GM18868 (cell line): ENCODE results near the gene MKNK1.
A peak's percentile ranks its signal among the peaks of the same experiment; 100 is the strongest.

ENCODE experiments used
- ATAC-seq: cut with Tn5 transposase; IDR thresholded peaks from one replicate; pipeline ENCODE4 v1.9.1; 2021; ENCODE audit warnings: mild to moderate bottlenecking, moderate library complexity; ENCODE audit not compliant: unreplicated experiment

Gene MKNK1

DNA sequence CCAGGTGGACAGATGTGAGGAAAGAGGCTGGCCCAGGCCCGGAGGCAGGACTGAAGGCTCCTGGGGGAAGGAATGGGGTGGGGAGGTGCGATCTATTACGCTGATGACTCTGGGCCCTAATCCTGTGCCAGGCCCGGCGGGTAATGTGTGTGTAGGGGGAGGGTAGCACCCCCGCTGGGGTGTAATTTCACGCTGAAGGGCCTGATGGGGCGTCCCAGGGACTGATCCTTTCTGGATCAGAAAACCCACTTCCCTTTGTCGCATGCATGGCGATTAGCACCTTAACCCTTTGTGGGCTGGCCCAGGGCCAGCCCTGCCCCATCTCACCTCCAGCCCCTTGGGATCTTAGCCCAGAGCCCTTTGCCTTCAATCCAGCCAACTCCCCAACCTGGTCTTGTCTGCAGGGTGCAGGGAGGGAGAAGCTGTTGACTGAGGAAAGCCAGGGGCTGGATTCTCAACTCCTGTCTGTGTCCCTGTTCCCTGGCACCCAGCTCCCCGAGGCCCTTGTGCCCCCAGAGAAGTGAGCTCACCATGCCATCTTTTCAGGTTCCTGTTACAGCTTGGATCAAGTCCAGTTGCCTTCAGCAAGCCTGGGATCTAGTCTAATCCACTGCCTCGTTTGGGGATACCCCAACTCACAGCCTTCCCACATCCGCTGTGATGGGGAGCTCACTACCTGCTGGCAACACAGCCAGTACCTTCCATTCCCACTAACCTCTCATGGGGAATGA lies 78.7 kb downstream of the MKNK1 start:
- ATAC-seq: no peak

DNA sequence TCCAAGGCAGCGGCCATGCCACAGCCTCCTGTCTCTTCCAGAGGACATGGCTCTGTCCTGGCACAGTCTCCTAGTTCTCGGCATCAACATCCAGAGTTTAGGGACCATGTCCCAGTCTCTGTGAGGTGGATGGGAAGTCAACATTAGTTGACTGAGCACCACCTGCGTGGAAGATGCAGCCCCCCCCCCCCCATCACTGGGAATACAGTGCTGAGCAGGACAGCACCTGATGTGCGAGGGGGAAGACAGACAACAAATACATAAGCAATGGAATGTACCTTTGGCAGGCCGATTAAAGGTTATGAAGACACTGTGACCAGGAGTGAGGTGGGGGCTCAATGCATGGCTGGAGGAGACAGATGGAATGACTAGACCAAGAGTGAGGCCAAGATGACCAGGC lies 79.2 kb downstream of the MKNK1 start:
- ATAC-seq: no peak

DNA sequence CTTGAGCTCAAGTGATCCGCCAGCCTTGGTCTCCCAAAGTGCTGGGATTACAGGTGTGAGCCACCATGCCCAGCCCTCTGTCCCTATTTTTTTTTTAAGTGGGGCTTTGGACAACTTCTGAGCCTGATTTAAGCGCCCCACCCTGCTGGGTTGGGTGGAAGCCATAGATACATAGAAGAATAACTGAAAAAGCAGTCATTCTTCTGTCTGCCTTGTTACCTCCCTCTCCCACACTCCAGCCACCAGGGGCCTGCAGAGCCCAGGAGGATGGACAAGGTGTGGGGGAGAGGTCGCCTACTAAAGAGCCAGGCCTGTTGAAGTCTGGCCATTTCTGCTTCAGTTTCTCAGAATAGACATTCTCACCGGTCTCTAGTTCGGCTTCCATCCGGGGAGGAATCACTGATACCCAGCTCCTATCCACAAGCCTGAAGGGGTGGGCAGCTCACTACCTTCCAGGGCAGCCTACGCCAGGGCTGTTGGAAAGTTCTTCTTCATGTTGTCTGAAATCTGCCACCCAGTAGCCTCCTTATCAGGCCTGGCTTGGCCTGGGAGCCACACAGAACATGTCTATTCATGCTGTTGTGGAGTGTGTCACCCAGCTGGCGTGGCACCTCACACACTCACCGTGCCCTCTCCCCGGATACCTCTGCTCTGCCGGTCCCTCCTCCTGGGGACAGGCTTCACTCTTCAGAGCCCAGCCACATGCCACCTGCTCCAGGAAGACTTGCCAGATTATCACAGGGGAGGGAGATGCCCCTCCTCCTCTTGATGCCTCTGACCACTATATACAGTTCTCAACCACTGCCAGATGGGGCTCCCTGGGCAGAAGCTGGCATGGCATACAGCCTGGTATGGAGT lies 80.3 kb downstream of the MKNK1 start:
- no peak for ATAC-seq

DNA sequence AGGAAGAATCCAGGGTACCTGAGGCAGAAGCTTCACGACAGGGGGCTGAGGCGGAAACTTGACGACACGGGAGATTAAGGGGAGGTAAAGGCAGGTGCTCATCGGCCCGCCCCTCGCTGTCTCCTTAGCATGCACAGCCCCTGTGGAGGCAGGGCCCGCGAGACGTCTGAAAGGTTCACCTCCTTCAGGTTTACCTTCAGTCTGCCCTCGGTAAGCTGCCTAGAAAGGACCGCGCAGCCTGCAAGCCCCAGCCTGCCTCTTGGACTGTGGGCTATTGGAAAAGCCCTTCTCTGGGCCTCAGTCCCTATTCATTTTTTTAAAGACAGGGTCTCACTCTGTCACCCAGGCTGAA lies 81.1 kb downstream of the MKNK1 start:
- ATAC-seq: no peak

DNA sequence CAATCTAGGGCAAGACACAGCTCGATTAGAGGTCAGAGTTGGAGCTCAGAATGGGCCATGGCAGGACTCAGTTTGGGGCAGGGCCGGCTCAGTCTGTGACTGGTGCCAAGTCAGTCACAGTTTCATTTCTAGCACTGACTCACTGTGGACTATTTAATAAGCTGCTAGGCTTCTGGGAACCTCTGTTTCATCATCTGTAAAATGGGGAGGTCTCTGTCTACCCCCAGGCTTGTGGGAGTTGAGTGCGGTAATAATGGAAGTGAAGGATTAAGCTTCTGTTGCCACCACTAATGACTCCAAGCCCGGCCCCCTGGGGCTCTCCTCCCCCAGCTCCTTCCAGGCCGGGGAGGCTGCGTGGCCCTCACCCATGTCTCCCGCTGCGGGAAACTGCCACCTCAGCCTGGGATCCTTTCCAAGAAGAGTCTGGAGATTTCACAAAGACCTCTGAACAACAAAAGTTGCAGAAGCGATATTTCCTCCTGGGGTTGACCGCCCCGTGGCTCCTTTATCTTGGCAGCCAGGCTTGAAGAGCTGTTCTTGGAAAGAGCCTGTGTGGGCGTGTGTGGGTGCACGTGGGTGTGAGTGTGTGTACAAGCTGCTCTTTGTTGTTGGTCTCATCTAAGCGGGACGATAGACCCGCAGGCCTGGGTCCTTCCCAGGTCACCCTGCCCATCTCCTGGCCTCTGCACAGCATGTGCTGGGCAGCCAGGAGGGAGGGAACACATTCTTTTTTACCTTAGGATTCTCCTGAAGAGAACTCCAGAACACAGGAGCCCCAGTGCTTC lies 81.7 kb downstream of the MKNK1 start:
- ATAC-seq: peak; percentile 74

DNA sequence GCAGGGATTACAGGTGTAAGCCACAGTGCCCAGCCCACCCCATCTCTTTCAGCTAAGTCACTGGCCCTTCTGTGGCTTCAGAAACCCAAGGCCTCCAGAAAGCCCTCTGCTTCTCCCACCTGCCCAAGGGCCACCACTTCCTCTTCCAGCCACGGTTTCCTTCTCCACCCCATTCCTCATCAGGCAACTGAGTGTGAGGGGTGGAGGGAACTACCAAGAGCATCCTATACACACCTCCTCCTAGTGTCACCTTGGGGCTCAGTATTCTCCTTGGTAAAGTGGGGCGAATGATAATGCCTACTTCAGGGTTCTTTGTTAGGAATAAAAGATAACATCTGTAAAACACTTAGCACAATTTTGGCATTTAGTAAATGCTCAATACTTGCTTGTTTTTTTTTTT lies 82.7 kb downstream of the MKNK1 start:
- ATAC-seq: no peak

DNA sequence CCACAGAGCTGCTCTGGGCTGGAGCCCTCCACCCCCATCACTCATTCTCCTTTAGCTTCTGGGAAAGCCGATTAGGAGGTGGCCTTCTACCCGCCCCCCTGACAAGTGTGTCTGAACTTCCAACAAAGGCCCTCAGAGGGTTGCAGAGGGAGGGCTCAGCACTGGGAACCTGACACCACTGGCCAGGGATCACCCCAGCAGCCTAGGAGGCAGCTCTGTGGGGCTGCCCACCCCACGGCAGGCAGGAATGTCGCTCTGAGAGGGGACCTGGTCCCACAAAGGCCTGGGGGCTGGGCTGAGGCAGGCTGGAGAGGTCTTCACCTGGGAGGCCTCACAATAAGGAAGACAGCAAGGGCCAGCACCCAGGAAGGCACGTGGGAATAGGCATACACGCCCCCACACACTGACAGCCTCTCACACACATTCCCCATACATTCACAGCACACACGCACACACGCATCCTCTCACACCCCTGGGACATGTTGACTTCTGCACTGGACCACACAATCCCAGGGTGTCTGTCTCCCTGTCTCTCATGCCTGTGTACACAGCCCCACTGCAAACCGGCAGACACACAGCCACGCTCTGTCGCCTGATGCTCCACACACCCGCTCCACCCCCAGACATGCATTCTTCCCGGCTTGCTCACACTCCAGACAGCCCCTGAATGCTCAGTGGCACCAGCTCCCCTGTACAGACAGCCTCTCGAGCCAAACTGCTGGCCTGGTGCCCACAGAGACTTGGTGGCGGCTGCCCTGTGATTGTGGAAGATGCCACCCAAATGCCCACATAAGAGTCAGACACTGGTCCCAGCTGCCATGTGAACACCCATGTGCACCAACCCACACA lies 83.8 kb downstream of the MKNK1 start:
- no peak for ATAC-seq

DNA sequence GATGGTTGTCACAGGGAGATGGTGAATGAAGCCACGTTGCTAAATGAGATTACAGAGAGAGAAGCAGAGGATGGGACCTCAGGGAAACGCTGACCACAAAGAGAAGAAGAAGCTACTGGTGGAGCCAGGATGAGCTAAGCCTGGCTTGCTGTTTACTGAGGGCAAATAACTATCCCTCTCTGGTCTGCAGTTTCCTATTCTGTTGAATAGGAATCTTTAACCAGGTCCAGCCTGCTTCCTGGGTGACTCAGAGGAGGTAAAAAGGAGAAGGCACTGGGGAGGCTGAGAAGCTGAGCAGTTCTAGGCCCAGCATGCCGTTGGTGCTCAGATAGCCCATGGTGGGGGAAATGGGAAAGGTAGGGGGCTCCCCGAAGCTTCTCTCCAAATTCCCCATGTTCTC lies 84.9 kb downstream of the MKNK1 start:
- no peak for ATAC-seq

DNA sequence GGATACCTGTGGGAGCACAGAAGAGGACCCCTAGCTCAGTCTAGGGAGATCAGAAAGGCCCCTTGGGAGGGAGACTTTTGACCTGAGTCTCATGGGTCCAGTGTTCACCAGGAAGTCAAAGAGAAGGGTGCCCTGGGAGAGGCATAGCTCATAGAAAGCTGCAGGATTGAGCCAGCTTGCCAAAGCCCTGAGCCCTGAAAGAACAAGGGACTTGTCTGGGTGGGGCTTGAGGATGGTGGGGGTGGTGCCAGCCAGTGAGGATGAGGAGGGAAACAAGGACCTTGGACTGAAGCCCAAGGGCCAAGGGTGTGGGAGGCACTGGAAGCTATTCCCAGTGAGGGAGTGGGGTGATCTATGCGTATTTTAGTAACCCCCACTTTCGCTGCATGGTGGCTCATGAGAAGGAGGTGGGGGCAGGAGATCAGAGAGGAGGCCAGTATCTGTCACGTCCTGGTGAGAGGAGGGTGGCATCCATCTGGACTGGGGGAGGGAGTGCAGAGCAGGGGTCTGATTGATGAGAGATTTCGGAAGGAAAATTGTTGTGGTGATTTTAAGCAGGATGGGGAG lies 86.1 kb downstream of the MKNK1 start:
- no peak for ATAC-seq

DNA sequence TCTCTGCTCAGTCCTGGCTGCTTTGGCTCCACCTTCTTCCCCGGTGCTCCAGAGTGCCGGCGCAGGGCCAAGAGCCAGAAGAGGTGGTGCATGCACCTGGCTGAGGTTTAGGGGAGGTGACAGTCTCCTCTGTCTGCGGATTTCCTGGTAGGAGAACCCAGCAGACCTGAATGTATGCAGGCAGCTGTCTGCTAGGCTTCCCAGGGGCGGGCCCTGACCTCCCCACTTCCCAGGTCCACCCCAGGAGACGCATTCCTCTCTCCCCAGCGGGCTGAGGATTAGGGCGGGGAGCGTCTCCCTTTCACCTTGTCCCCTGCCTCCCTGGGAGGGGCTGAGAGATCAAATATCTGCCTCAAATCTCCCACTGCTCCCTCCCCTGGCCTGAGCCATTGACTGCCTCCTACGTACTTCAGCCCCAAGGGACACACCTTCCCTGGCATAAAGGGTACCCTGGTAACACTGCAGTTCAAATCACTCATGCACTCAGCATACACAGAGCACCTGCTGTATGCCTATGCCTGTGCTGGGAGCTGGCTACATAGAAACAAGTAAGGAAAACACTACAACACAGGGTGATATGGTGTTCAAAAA lies 87.0 kb downstream of the MKNK1 start:
- ATAC-seq: no peak

DNA sequence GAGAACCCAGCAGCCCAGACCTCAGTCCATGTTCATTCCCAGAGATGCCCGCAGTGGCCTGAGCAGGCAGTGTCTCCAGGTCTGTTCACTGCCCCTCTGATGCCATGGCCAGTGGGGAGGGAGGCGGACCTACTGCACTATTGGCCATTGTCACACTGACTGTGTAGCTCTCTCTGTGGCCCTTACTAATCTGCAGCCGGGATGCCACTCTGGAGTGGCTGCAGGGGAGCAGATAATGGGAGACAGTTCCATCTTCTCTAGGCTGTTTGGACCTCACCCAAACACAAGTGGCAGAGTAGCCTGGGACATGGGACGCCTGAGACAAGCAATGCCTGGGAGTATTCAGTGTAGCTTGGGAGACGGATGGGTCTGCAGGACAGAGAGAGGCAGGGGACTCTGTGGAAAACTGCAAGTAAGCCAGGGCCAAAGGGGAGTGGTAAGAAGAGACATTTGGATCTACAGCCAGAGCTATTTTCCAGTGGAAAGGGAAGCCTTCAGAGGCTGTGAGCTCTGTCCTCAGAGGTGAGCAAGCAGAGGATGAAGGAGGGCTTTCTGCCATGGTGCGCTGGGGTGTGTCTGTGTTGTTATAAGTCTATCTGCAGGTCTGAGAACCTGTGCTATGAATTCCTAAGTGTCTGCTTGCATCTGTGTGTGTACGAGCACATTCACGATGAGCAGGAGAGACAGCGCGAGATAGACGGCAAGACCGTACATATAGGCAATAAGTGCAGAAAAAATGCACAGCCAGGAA lies 87.7 kb downstream of the MKNK1 start:
- no peak for ATAC-seq

DNA sequence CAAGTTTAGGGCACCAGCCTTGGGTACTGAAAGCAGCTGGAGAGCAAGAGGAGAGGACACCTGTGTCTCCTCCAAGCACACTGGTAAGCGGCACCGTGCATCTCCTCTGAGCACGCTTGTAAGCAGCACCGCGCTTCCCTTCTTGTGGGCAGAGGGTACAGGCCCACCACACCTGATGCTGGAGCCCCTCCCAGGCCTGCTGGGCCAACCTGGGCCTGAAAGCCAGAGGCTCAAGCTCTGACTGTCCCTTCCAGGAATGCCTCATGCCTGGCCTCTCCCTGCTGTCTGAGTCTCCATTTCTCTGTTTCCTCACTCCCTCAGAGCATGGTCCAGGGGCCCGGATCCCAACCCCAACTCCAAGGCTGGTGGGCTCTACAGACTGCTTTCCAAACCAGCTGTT lies 88.5 kb downstream of the MKNK1 start:
- ATAC-seq: no peak

DNA sequence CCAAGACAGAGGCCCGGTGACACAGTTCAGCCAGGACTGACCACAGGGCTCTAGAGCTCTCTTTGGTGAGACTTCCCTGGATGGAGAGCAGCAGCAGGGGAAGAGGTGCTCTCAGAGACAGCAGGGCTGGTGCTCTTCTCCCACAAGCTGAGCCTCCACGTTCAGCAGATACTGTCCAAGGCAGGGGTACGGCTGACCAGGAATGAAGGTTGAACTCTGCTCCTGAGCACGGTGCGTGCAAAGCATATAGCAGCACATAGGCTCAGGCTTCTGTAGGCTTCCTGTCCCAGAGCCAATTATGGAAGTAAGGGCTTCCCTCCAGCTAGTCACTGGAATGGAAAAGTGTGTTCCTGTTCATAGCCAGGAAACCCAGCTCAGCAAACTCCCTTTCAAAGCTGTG lies 90.5 kb downstream of the MKNK1 start:
- no peak for ATAC-seq

DNA sequence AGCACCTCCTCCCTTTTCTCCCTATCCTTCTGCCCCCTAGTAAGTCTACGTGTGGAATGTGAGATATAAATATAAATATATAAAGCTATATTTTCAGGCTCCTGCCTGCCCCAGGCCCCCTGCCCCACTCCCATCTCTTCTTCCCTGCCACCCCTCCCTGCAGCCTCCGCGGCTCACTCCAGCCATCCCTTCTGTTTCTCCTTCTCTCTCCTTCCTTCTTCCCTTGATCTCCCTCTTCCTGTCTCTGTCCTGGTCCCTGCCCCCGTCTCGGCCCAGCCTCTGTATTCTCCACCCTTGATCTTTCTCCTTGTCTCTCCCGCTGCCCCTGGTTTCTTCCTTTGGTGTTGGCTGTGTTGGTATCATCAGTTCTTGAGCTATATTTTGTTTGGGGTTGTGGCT lies 91.3 kb downstream of the MKNK1 start:
- no peak for ATAC-seq

DNA sequence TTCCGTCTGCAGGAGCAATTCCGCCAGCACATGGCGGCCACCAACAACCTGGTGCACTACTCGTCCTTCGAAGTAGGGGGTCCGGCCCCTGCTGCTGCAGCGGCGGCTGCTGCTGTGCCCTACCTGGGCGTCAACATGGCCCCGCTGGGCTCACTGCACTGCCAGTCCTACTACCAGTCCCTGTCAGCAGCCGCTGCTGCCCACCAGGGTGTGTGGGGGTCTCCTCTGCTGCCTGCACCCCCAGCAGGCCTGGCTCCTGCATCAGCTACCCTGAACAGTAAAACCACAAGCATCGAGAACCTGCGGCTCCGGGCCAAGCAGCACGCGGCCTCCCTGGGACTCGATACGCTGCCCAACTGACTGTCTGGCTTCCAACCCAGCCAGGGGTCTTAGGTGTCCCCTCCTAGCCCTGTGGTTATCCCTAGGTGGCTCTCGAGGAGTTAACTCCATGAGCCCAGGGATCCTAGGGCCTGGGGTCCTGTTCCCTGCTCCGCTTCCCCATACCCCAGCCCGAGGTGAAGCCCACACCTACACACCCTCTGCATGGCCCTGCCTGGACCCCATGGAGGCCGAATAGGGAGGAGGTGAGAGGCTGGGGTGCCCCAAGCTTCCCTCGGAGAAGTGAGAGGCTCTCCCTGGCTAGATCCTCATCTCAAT lies 91.8 kb downstream of the MKNK1 start:
- no peak for ATAC-seq

DNA sequence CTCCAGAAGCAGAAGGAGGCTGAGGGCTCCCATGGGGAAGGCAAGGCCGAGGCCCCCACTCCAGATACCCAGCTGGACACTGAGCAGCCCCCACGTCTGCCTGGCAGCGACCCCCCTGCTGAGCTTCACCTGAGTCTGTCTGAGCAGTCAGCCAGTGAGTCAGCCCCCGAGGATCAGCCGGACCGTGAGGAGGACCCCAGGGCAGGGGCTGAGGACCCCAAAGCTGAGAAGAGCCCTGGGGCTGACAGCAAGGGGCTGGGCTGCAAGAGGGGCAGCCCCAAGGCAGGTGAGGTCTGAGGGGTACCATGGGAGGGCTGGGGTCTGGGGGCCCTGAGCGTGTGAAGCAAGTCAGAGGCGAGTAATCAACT lies 93.1 kb downstream of the MKNK1 start:
- no peak for ATAC-seq

DNA sequence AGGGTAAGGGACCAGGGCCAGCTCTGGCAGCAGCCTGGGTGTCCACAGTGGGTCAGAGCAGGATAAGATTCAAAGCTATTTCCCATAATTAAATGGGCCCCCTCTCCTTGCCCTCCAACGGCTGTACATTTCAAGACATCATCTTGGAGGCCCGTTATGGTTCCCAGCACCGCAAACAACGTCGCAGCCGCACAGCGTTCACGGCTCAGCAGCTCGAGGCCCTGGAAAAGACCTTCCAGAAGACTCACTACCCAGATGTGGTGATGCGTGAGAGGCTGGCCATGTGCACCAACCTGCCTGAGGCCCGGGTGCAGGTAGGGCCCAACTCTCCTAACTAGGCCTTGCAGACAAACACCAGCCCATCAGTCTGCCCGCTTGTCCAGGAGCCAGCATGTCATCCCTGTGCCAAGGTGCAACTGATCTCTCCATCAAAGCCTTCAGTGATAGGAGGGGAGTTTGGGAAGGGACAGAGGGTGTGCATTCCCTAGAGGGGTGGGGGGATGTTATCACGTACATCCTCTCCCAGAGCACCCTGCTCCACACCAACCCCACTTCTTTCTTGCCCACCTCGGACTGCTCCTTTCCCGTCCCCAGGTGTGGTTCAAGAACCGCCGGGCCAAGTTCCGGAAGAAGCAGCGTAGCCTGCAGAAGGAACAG lies 93.6 kb downstream of the MKNK1 start:
- ATAC-seq: no peak

DNA sequence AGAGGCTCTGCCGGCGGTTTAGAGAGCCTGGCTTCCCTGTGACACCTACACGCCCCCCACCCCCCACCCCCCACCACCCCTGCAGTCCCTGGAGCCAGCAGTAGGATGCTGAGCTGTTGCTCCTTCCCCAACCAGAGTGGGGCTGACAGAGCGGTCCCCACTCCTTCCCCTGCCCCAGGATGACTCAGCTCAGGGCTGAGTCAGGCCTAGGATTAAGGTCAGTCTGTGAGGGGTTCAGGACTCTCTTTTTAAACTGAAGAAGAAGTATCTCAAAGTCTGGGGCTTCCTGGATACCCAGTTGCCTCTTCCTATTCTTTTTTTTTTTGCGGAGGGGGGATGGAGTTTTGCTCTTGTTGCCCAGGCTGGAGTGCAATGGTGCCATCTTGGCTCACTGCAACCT lies 95.3 kb downstream of the MKNK1 start:
- ATAC-seq: no peak
